Activated naive CD4-positive, alpha-beta T cell treated with anti-CD3 and anti-CD28 coated beads, Interleukin-2, amount 10 ng/mL, durations not matched to agents 7 days and 5 days (primary cell): ENCODE data around the gene PTPRE.

ENCODE experiments used
- CTCF ChIA-PET: fragments of 350-600 bp; sonication (Branson Sonifier 250); formaldehyde crosslinking; loops from one replicate; lab custom pipeline; 2021; ENCODE audit warnings: antibody characterized with exemption; lab: Charles Lee
- DNase-seq: peaks from one replicate; pipeline ENCODE4 v3.0.0-alpha.2; 2020
- H3K27ac Mint-ChIP-seq: one replicate; pipeline ENCODE4 v1.8.0; 2021; ENCODE audit warnings: mild to moderate bottlenecking, moderate library complexity, mixed read lengths
- H3K27me3 Mint-ChIP-seq: one replicate; pipeline ENCODE4 v1.8.0; 2021; ENCODE audit warnings: mild to moderate bottlenecking, mixed read lengths
- H3K36me3 Mint-ChIP-seq: one replicate; pipeline ENCODE4 v1.8.0; 2021; ENCODE audit warnings: mixed read lengths
- H3K4me1 Mint-ChIP-seq: one replicate; pipeline ENCODE4 v1.8.0; 2021; ENCODE audit warnings: mixed read lengths
- H3K4me3 Mint-ChIP-seq: one replicate; pipeline ENCODE4 v1.8.0; 2021; ENCODE audit warnings: mild to moderate bottlenecking, moderate library complexity, mixed read lengths
- H3K9me3 Mint-ChIP-seq: one replicate; pipeline ENCODE4 v1.8.0; 2021; ENCODE audit warnings: mixed read lengths

PTPRE gene

GRCh38 chr10:128059266-128059981 lies 152.5 kb downstream of the PTPRE start:
- peaks cover 47% of the 10 kb centered on the region for H3K4me1 Mint-ChIP-seq
- no peaks in the 10 kb centered on the region for H3K9me3 Mint-ChIP-seq
- peak; percentile 18 for DNase-seq
- H3K27me3 Mint-ChIP-seq = no peaks in the 10 kb centered on the region
- H3K36me3 Mint-ChIP-seq = peaks cover 54% of the 10 kb centered on the region
- H3K27ac Mint-ChIP-seq = no peak overlapping the region
- no peak overlapping the region for H3K4me3 Mint-ChIP-seq
- CTCF ChIA-PET = interaction anchor here (0.8 to 17.4 kb wide), 5 partner anchors 10 to 343 kb away, joined by 3 to 288 read pairs (median 3); no protein-coding TSS in a partner anchor

GRCh38 chr10:128059982-128060293 lies 153.0 kb downstream of the PTPRE start:
- Mint-ChIP-seq H3K27ac (no peak overlapping the region), H3K9me3 (no peaks in the 10 kb centered on the region), H3K27me3 (no peaks in the 10 kb centered on the region), H3K4me3 (no peak overlapping the region), H3K4me1 (peaks cover 52% of the 10 kb centered on the region), H3K36me3 (peaks cover 55% of the 10 kb centered on the region)
- DNase-seq = no peak
- CTCF ChIA-PET = interaction anchor here (2.0 to 17.4 kb wide), 2 partner anchors 12 to 27 kb away, joined by 8 to 288 read pairs; no protein-coding TSS in a partner anchor

GRCh38 chr10:128060341-128061250 lies 153.7 kb downstream of the PTPRE start:
- Mint-ChIP-seq H3K27ac (no peak overlapping the region), H3K9me3 (no peaks in the 10 kb centered on the region)

GRCh38 chr10:128061306-128062300 lies 154.7 kb downstream of the PTPRE start:
- H3K27ac Mint-ChIP-seq = peak overlapping the region; percentile 89
- peak; percentile 6 for DNase-seq
- H3K27me3 Mint-ChIP-seq = no peaks in the 10 kb centered on the region
- no peaks in the 10 kb centered on the region for H3K9me3 Mint-ChIP-seq
- CTCF ChIA-PET = interaction anchor here (0.9 to 17.4 kb wide), 7 partner anchors 10 to 155 kb away, joined by 3 to 288 read pairs (median 6); partner anchors contain the start of gene PTPRE
- peak overlapping the region; percentile 68 for H3K4me3 Mint-ChIP-seq
- peaks cover 56% of the 10 kb centered on the region for H3K36me3 Mint-ChIP-seq
- H3K4me1 Mint-ChIP-seq = peaks cover 69% of the 10 kb centered on the region

More at GRCh38 chr10:128060341-128061250, 153.7 kb downstream of the PTPRE start:
- H3K27me3 Mint-ChIP-seq = no peaks in the 10 kb centered on the region
- peaks cover 54% of the 10 kb centered on the region for H3K36me3 Mint-ChIP-seq
- CTCF ChIA-PET = interaction anchor here (2.0 to 17.4 kb wide), 4 partner anchors 9 to 28 kb away, joined by 8 to 288 read pairs (median 19); no protein-coding TSS in a partner anchor
- peak; percentile 17 for DNase-seq
- no peak overlapping the region for H3K4me3 Mint-ChIP-seq
- peaks cover 59% of the 10 kb centered on the region for H3K4me1 Mint-ChIP-seq

- peak overlapping the region; percentile 68 for H3K4me3 Mint-ChIP-seq
- H3K27me3 Mint-ChIP-seq = no peaks in the 10 kb centered on the region
- peak overlapping the region; percentile 89 for H3K27ac Mint-ChIP-seq
- peaks cover 5% of the 10 kb centered on the region for H3K9me3 Mint-ChIP-seq
- H3K4me1 Mint-ChIP-seq = peaks cover 76% of the 10 kb centered on the region
- DNase-seq = peak; percentile 41
- CTCF ChIA-PET = interaction anchor here (0.9 to 17.4 kb wide), 7 partner anchors 11 to 155 kb away, joined by 3 to 288 read pairs (median 6); partner anchors contain the start of gene PTPRE
- peaks cover 63% of the 10 kb centered on the region for H3K36me3 Mint-ChIP-seq
Measured at GRCh38 chr10:128062331-128062880, 155.5 kb downstream of the PTPRE start.

- peak; percentile 75 for DNase-seq
- CTCF ChIA-PET = interaction anchor here (0.9 to 17.4 kb wide), 10 partner anchors 11 to 156 kb away, joined by 3 to 288 read pairs (median 4); partner anchors contain the start of gene PTPRE
- peak overlapping the region; percentile 89 for H3K27ac Mint-ChIP-seq
- H3K4me1 Mint-ChIP-seq = peaks cover 76% of the 10 kb centered on the region
- peaks cover 62% of the 10 kb centered on the region for H3K36me3 Mint-ChIP-seq
- no peaks in the 10 kb centered on the region for H3K27me3 Mint-ChIP-seq
- peak overlapping the region; percentile 68 for H3K4me3 Mint-ChIP-seq
- peaks cover 6% of the 10 kb centered on the region for H3K9me3 Mint-ChIP-seq
Measured at GRCh38 chr10:128062881-128063563, 156.1 kb downstream of the PTPRE start.

- H3K9me3 Mint-ChIP-seq = peaks cover 6% of the 10 kb centered on the region
Measured at GRCh38 chr10:128063736-128064107, 156.8 kb downstream of the PTPRE start.

GRCh38 chr10:128064108-128064969 lies 157.4 kb downstream of the PTPRE start:
- Mint-ChIP-seq H3K27me3 (no peaks in the 10 kb centered on the region), H3K4me1 (peaks cover 75% of the 10 kb centered on the region), H3K36me3 (peaks cover 60% of the 10 kb centered on the region), H3K27ac (peak overlapping the region; percentile 89), H3K4me3 (peak overlapping the region; percentile 53), H3K9me3 (peaks cover 6% of the 10 kb centered on the region)
- DNase-seq = peak; percentile 82
- CTCF ChIA-PET = interaction anchor here (0.6 to 17.4 kb wide), 9 partner anchors 13 to 158 kb away, joined by 3 to 288 read pairs (median 4); partner anchors contain the start of gene PTPRE

More at GRCh38 chr10:128063736-128064107, 156.8 kb downstream of the PTPRE start:
- peak overlapping the region; percentile 89 for H3K27ac Mint-ChIP-seq
- CTCF ChIA-PET = interaction anchor here (0.6 to 17.4 kb wide), 8 partner anchors 12 to 157 kb away, joined by 3 to 288 read pairs (median 5); partner anchors contain the start of gene PTPRE
- H3K4me1 Mint-ChIP-seq = peaks cover 74% of the 10 kb centered on the region
- no peaks in the 10 kb centered on the region for H3K27me3 Mint-ChIP-seq
- DNase-seq = peak; percentile 44
- peak overlapping the region; percentile 68 for H3K4me3 Mint-ChIP-seq
- peaks cover 58% of the 10 kb centered on the region for H3K36me3 Mint-ChIP-seq

- Mint-ChIP-seq H3K9me3 (peaks cover 6% of the 10 kb centered on the region), H3K27me3 (no peaks in the 10 kb centered on the region), H3K4me3 (peak overlapping the region; percentile 53), H3K4me1 (peaks cover 70% of the 10 kb centered on the region), H3K27ac (peak overlapping the region; percentile 89), H3K36me3 (peaks cover 63% of the 10 kb centered on the region)
- no peak for DNase-seq
- CTCF ChIA-PET = interaction anchor here (1.0 to 17.4 kb wide), 3 partner anchors 17 to 49 kb away, joined by 3 to 288 read pairs (median 25); no protein-coding TSS in a partner anchor
Measured at GRCh38 chr10:128064970-128065580, 158.2 kb downstream of the PTPRE start.

- Mint-ChIP-seq H3K27me3 (no peaks in the 10 kb centered on the region), H3K4me3 (no peak overlapping the region), H3K4me1 (peaks cover 67% of the 10 kb centered on the region), H3K36me3 (peaks cover 63% of the 10 kb centered on the region), H3K9me3 (peaks cover 6% of the 10 kb centered on the region), H3K27ac (peak overlapping the region; percentile 89)
- peak; percentile 20 for DNase-seq
- CTCF ChIA-PET = interaction anchor here (17.4 kb wide), 1 partner anchor 33 kb away, joined by 288 read pairs; no protein-coding TSS in a partner anchor
Measured at GRCh38 chr10:128065881-128066534, 159.1 kb downstream of the PTPRE start.
